Activated T-cell treated with anti-CD3 and anti-CD28 coated beads for 1 hour (primary cell): ENCODE results near the gene RERE.

Experiments
- DNase-seq: peaks from one replicate; pipeline ENCODE4 v3.0.0-alpha.2; 2020; ENCODE audit warnings: low read depth

The RERE gene

GRCh38 chr1:8541961-8542521 is 275.4 kb downstream of the RERE start:
- DNase-seq, result no peak

- no peak for DNase-seq
Measured at GRCh38 chr1:8540971-8541370, 276.5 kb downstream of the RERE start.

- no peak for DNase-seq
Measured at GRCh38 chr1:8540261-8540941, 277.0 kb downstream of the RERE start.

- no peak for DNase-seq
Measured at GRCh38 chr1:8539683-8540082, 277.8 kb downstream of the RERE start.

- no peak for DNase-seq
Measured at GRCh38 chr1:8538502-8538901, 278.9 kb downstream of the RERE start.

- DNase-seq, result no peak
Measured at GRCh38 chr1:8537991-8538390, 279.4 kb downstream of the RERE start.

- no peak for DNase-seq
Measured at GRCh38 chr1:8536515-8536914, 280.9 kb downstream of the RERE start.

GRCh38 chr1:8533907-8534306 is 283.5 kb downstream of the RERE start:
- no peak for DNase-seq

- DNase-seq, result no peak
Measured at GRCh38 chr1:8533124-8533523, 284.3 kb downstream of the RERE start.

GRCh38 chr1:8529901-8530300 is 287.5 kb downstream of the RERE start:
- DNase-seq, result no peak

- no peak for DNase-seq
Measured at GRCh38 chr1:8527941-8528340, 289.5 kb downstream of the RERE start.

- peak; percentile 35 for DNase-seq
Measured at GRCh38 chr1:8525558-8526275, 291.7 kb downstream of the RERE start.

GRCh38 chr1:8525216-8525557 is 292.3 kb downstream of the RERE start:
- DNase-seq, result no peak

- no peak for DNase-seq
Measured at GRCh38 chr1:8524627-8525157, 292.7 kb downstream of the RERE start.

GRCh38 chr1:8523666-8524206 is 293.7 kb downstream of the RERE start:
- DNase-seq, result no peak

GRCh38 chr1:8520483-8520966 is 296.9 kb downstream of the RERE start:
- no peak for DNase-seq

- DNase-seq, result no peak
Measured at GRCh38 chr1:8519167-8519566, 298.3 kb downstream of the RERE start.

GRCh38 chr1:8518490-8518801 is 299.0 kb downstream of the RERE start:
- no peak for DNase-seq

GRCh38 chr1:8517661-8518489 is 299.6 kb downstream of the RERE start:
- no peak for DNase-seq

- no peak for DNase-seq
Measured at GRCh38 chr1:8516793-8517556, 300.5 kb downstream of the RERE start.

GRCh38 chr1:8516278-8516777 is 301.1 kb downstream of the RERE start:
- DNase-seq, result no peak
